RWPE1 (cell line): ENCODE measurements around the gene ZEB2.
A peak's percentile ranks its signal among the peaks of the same experiment; 100 is the strongest.

Experiments
- CTCF ChIA-PET: fragments of 350-600 bp; sonication (Branson Sonifier 250); formaldehyde crosslinking; extraction: SDS; loops from one replicate; lab custom pipeline; 2021; lab: Yijun Ruan, JAX
- POLR2A ChIA-PET: fragments of 400-600 bp; formaldehyde crosslinking; extraction: SDS; loops from one replicate; lab custom pipeline; 2020; ENCODE audit warnings: antibody characterized with exemption; ENCODE audit not compliant: low non-redundant PET; lab: Yijun Ruan, JAX
- DNase-seq: peaks from one replicate; pipeline ENCODE4 v3.0.0; 2012; ENCODE audit warnings: low spot score
- H3K27ac ChIP-seq: fragments of 450-650 bp; 2 replicates; pipeline ENCODE4 v1.5.1; 2017
- TF ChIP-seq, protein P1 (sequence below): fragments of 450-650 bp; conservative IDR thresholded peaks from 2 replicates; pipeline ENCODE4 v1.5.1; 2017; ENCODE audit warnings: low read depth, mild to moderate bottlenecking

The ZEB2 gene

DNA sequence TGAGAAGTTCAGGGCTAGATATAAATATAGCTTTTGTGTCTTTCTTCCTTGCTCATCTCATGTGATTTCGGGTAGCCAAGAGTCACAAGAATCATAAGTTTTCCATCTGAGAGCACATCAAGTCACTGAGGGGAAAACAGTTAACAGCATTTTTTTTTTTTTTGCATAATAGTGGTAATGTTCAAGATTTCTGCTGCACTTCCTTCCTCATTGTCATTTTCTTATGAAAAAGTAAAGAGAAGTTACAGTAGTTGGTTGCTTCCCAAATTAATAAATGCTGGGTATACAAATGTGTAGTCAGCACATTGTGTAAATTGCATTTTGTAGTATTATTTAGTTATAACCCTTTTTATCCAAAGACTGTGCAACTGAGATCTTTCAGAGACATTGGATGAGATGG is 93.6 kb downstream of the ZEB2 start:
- DNase-seq: no peak
- TF ChIP-seq, protein P1, sequence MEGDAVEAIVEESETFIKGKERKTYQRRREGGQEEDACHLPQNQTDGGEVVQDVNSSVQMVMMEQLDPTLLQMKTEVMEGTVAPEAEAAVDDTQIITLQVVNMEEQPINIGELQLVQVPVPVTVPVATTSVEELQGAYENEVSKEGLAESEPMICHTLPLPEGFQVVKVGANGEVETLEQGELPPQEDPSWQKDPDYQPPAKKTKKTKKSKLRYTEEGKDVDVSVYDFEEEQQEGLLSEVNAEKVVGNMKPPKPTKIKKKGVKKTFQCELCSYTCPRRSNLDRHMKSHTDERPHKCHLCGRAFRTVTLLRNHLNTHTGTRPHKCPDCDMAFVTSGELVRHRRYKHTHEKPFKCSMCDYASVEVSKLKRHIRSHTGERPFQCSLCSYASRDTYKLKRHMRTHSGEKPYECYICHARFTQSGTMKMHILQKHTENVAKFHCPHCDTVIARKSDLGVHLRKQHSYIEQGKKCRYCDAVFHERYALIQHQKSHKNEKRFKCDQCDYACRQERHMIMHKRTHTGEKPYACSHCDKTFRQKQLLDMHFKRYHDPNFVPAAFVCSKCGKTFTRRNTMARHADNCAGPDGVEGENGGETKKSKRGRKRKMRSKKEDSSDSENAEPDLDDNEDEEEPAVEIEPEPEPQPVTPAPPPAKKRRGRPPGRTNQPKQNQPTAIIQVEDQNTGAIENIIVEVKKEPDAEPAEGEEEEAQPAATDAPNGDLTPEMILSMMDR: no peak
- H3K27ac ChIP-seq: no peak overlapping the region
- POLR2A ChIA-PET: no interaction called here
- CTCF ChIA-PET: interaction anchor here (0.6 kb wide), 1 partner anchor 629 kb away, joined by 4 read pairs; no protein-coding TSS in a partner anchor

DNA sequence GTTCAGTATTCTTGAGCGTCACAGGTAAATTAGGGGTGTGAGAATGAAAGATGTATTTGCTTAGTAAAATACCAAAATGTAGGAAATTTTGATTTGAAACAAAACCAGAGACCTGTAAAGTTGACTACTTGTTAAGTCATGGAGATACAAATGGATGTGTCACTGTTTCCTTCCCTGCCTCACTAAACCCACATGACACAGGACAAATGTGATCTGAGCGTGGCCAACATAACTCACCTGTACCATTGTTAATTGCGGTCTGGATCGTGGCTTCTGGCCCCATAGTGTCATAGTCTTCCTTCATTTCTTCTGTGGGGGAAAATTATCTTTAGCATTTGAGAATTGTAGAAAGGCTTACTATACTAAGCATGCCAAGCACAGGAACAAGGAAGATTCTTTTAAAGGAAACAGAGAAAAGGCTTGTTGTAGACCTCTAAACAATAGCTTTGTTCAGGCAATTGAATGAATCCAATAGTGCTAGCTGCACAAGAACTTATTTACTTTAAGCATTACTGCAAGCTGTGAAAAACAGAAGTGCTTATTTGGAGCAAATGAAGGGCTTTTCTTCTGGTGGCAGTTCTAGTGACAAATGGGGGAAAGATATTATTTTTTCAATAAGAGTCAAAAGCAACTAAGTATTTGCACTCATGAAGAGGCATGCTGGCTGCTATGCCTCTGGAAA is 95.2 kb downstream of the ZEB2 start:
- ChIA-PET POLR2A (no interaction called here), CTCF (no interaction called here)
- no peak for DNase-seq
- no peak overlapping the region for H3K27ac ChIP-seq
- TF ChIP-seq, protein P1: no peak

DNA sequence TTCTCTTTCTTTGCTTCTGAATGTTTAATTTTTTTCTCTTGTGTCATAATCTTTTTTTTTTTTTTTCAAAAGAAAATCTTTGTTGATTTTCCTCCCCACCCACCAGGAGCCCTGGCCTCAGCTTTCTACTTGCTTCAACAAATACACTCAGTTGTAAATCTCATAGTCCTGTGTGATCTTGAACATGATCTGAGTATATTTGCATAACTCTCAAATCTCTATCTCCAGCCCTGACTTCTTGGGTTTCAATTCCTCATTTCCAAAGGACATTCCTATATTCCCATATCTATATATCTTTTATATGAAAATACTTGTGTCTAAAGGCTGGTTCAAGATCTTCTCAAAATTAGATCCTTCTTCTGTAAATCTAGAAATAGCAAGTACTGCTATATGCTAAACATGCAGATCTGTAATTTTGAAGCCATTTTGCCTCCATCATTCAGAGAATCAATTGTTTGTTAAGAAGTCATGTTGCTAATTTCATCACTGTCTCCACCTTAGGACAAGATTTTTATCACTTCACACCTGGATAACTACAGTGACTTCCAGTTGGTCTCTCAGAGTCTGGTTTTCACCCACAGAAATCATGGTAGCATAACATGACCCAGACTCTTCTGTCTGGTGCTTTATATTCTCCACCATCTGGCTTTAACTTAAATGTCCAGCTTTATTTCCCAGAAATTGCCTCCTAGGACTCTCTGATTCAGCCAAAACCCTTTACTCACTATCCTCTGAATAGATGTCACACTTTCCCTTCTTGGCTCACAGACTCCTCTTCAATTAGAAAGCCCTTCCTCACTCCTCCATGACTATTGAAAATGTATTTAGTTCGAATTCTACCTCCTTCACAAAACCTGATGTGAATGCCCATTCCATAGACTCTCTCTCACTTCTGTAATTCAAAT is 98.1 kb downstream of the ZEB2 start:
- no peak overlapping the region for H3K27ac ChIP-seq
- CTCF ChIA-PET: interaction anchor here (0.6 kb wide), 1 partner anchor 272 kb away, joined by 6 read pairs; no protein-coding TSS in a partner anchor
- no peak for DNase-seq
- POLR2A ChIA-PET: no interaction called here
- TF ChIP-seq, protein P1: no peak

DNA sequence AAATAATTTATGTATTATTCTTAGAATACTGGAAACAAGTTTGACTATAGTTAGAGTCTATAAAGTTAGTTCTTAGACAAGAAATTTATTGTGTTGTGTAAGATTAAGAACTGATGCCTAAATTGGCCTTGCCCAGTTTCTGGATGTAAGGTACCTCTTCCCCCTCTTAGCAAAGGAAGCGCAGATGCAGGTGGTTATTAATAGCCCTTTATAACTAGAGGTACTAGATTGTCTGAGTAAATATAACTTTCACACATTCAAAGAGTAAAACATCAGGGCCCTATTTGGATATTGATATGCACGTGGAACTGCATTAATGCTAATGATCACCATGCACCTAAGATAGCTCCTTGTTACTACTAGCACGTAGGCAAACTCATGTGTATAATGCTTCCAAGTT is 100.7 kb downstream of the ZEB2 start:
- ChIA-PET POLR2A (no interaction called here), CTCF (no interaction called here)
- no peak overlapping the region for H3K27ac ChIP-seq
- no peak for DNase-seq
- TF ChIP-seq, protein P1: no peak

DNA sequence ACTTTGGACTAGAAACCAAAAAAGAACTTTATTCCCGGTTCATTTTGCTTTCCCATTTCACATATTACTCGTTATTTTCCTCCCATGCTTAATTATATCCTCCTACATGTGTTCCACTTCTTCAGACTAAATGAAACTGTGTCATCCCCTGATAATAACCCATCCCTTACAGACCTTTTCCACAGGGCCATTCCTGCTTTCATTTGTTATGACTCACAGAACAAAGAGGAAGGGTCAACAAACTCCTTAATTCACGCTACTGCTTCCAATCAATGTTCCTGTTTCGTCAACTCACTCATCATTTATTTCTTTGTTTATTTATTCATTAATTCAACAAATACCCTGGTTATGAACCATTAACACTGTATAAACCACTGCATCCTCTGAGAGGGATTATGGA is 104.5 kb downstream of the ZEB2 start:
- POLR2A ChIA-PET: no interaction called here
- no peak overlapping the region for H3K27ac ChIP-seq
- CTCF ChIA-PET: interaction anchor here (0.6 kb wide), 1 partner anchor 12 kb away, joined by 3 read pairs; no protein-coding TSS in a partner anchor
- DNase-seq: no peak
- TF ChIP-seq, protein P1: no peak

DNA sequence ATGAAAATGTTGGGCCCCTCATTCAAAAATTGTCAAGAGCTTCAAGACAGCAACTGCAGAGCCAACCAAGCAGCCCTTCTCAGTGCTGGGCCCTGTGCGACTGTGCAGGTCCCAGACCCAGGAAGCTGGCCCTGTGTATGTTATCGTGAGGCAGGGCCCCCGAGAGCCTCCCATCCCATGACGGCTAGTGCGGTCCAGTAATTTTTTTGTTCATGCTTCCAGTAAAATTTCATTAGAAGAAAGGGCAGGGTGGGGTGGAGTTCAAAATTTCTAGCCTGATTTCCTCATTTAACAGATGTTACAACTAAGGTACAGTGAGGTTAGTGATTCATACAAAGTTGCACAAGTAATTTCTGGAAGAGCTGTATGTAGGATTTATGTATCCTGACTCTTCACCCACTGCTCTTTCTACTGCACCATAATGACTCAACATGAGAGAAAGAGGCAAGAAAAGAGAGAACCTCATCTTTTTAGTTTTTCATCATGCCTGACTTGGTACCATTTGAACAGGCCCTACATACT is 105.5 kb downstream of the ZEB2 start:
- peak; percentile 76 for DNase-seq
- ChIA-PET CTCF (no interaction called here), POLR2A (no interaction called here)
- TF ChIP-seq, protein P1: no peak
- H3K27ac ChIP-seq: peak overlapping the region; percentile 81
